OCI-LY3 (cell line): ENCODE results near the gene SLC22A2.

ENCODE experiments used
- CTCF ChIP-seq: fragments of 200-600, 300-600 bp; sonication (generic); IDR thresholded peaks from 2 replicates; pipeline ENCODE4 v1.5.1; 2014; ENCODE audit warnings: antibody characterized with exemption, low read length, low read depth
- EZH2phosphoT487 ChIP-seq: fragments of 200-600 bp; shearing (Covaris generic); IDR thresholded peaks from 2 replicates; pipeline ENCODE4 v1.6.1; 2018; ENCODE audit warnings: antibody characterized with exemption, mixed run types, low read depth

- TF ChIP-seq EZH2phosphoT487 (no peak), CTCF (no peak)
These were observed 10.1 kb downstream of the SLC22A2 start for GRCh38 chr6:160248538-160248937.
